SK-N-SH treated with all-trans-retinoic acid at 6 μM for 48 hours (cell line): Measurements from ENCODE around the gene PRTFDC1.

Experiments used
- CREB5 ChIP-seq: fragments of 250-450 bp; sonication (Bioruptor Pico); IDR thresholded peaks from 2 replicates; pipeline ENCODE4 v1.5.1; 2020; ENCODE audit warnings: low read depth, mild to moderate bottlenecking, moderate library complexity
- ESRRG ChIP-seq: fragments of 250-450 bp; sonication (Bioruptor Pico); IDR thresholded peaks from 2 replicates; pipeline ENCODE4 v1.6.1; 2021; ENCODE audit warnings: mild to moderate bottlenecking
- GLIS3 ChIP-seq: fragments of 250-450 bp; sonication (Bioruptor Pico); IDR thresholded peaks from 2 replicates; pipeline ENCODE4 v1.5.0; 2020; ENCODE audit warnings: mild to moderate bottlenecking, moderate library complexity
- ISL1 ChIP-seq: fragments of 250-450 bp; sonication (Bioruptor Pico); IDR thresholded peaks from 2 replicates; pipeline ENCODE4 v2.1.2; 2022; ENCODE audit warnings: mild to moderate bottlenecking, moderate library complexity
- PATZ1 ChIP-seq: fragments of 250-450 bp; sonication (Bioruptor Pico); IDR thresholded peaks from 2 replicates; pipeline ENCODE4 v1.8.0; 2020; ENCODE audit warnings: mild to moderate bottlenecking, moderate library complexity, borderline replicate concordance
- RARB ChIP-seq: fragments of 250-450 bp; sonication (Bioruptor Pico); IDR thresholded peaks from 2 replicates; pipeline ENCODE4 v1.8.0; 2021; ENCODE audit warnings: mild to moderate bottlenecking, moderate library complexity
- TOX ChIP-seq: fragments of 250-450 bp; sonication (Bioruptor Pico); IDR thresholded peaks from 2 replicates; pipeline ENCODE4 v1.8.0; 2021; ENCODE audit warnings: mild to moderate bottlenecking, moderate library complexity, borderline replicate concordance
- TSHZ2 ChIP-seq: fragments of 250-450 bp; sonication (Bioruptor Pico); IDR thresholded peaks from 2 replicates; pipeline ENCODE4 v1.5.0; 2020; ENCODE audit warnings: mild to moderate bottlenecking, moderate library complexity
- ZFP3 ChIP-seq: fragments of 250-450 bp; sonication (Bioruptor Pico); IDR thresholded peaks from 2 replicates; pipeline ENCODE4 v1.5.0; 2020; ENCODE audit warnings: mild to moderate bottlenecking, moderate library complexity
- ZFP30 ChIP-seq: fragments of 450-650 bp; formaldehyde crosslinking; IDR thresholded peaks from 2 replicates; pipeline ENCODE4 v1.5.0; 2022; ENCODE audit warnings: mild to moderate bottlenecking, moderate library complexity
- ZNF565 ChIP-seq: fragments of 450-650 bp; formaldehyde crosslinking; conservative IDR thresholded peaks from 2 replicates; pipeline ENCODE4 v1.5.0; 2020; ENCODE audit warnings: low read depth, mild to moderate bottlenecking, moderate library complexity
- ZNF8 ChIP-seq: fragments of 450-650 bp; formaldehyde crosslinking; IDR thresholded peaks from 2 replicates; pipeline ENCODE4 v1.5.0; 2020; ENCODE audit warnings: mild to moderate bottlenecking, moderate library complexity

GRCh38 chr10:24891823-24892222 is 60.6 kb downstream of the PRTFDC1 start:
- TF ChIP-seq PATZ1 (peak; percentile 81; the same call in 1 of the 2 replicates), RARB (no peak), TOX (CRISPR knock-in tag) (peak; percentile 25; the same call in 1 of the 2 replicates), ZFP30 (CRISPR knock-in tag) (no peak), GLIS3 (CRISPR knock-in tag) (peak; percentile 95), ZNF8 (CRISPR knock-in tag) (peak; percentile 50; the same call in 1 of the 2 replicates), ZNF565 (no peak), ESRRG (CRISPR knock-in tag) (peak; percentile 94), ZFP3 (peak; percentile 87; the same call in 1 of the 2 replicates), TSHZ2 (CRISPR knock-in tag) (peak; percentile 87; the same call in 1 of the 2 replicates), ISL1 (CRISPR knock-in tag) (peak; percentile 99), CREB5 (CRISPR knock-in tag) (peak; percentile 85)
